ENCODE measurements around the gene FSTL4. TPM values are rescaled to one million over a fixed set of nuclear protein-coding genes. Genes with fewer than 3 reads are reported as not detected.

Gene FSTL4
- total and polyA plus RNA-seq, 12 donors, result 0.48 to 5.2 (median 2.3) TPM

DNA sequence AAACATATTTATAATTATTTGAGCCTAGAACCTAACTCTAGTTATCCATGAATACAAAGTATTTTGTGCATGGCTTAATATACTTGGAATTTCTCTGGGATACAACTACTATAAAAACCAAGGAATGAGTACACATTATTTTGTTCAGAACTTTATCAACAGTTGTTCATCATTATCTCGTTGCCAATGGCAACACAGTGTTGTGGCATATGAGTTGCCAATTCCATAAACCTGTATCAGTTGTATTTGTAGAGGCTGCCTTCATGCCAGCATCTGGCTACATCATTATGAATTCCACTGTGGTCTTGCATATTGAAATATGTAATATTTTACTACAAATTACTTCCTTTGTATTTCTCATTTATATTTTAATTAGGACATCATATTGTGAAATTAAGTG, 250.4 kb downstream of the FSTL4 start:
- WGBS, 4 donors, result 71 to 85% (median 80%) methylated on average over 1 of the region's 1 CpG

GRCh38 chr5:133360693-133361472, 251.5 kb downstream of the FSTL4 start:
- H3K27ac ChIP-seq, result no peak overlapping the region
- H3K36me3 ChIP-seq (replicated peaks in 1 of 2), result no peaks in the 10 kb centered on the region
- DNase-seq, result no peak
- peaks cover 0 to 4% of the 10 kb centered on the region in 2 donors for H3K4me1 ChIP-seq (replicated peaks in 1 of 2)
- 65 to 77% (median 75%) methylated on average over 18 of the region's 18 CpGs for WGBS, 4 donors
- H3K27me3 ChIP-seq, result no peaks in the 10 kb centered on the region
- H3K4me3 ChIP-seq, result no peak overlapping the region
- TF ChIP-seq CTCF (IDR thresholded peaks at IDR 0.05) (no peak), POLR2A (IDR thresholded peaks at IDR 0.05) (no peak)
- no peaks in the 10 kb centered on the region for H3K9me3 ChIP-seq (replicated peaks in 1 of 3)
- intact Hi-C loops (cut with DNase I), result no loop called here

More for the DNA sequence above, 250.4 kb downstream of the FSTL4 start:
- DNase-seq, result no peak
- no peak for TF ChIP-seq POLR2A (IDR thresholded peaks at IDR 0.05)
- no peak for TF ChIP-seq CTCF (IDR thresholded peaks at IDR 0.05)
- Histone ChIP-seq H3K4me3 (no peak overlapping the region), H3K36me3 (replicated peaks in 1 of 2) (no peaks in the 10 kb centered on the region), H3K27me3 (no peaks in the 10 kb centered on the region), H3K27ac (no peak overlapping the region), H3K4me1 (replicated peaks in 1 of 2) (peaks cover 0 to 4% of the 10 kb centered on the region in 2 donors), H3K9me3 (replicated peaks in 1 of 3) (no peaks in the 10 kb centered on the region)
- intact Hi-C loops (cut with DNase I), result no loop called here

DNA sequence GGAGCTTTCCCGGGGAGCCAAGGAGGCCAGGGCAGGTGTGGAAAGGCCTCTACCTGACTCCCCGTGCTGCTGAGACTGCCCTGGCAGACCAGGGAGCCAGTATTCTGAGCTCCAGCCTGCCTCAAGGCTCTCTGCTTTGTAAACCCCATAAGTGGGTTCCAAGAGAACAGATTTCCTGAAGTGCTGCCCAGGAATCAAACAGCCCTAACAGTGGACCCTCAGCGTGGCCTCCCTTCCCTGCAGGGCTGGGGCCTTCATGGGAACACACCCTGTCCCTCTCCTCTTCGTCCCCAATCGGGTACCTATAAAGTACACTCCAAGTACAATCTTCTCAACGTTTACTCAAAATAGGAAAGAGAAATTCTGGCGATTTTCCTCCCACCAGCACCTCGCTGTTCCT, 252.5 kb downstream of the FSTL4 start:
- Histone ChIP-seq H3K9me3 (replicated peaks in 1 of 3) (no peaks in the 10 kb centered on the region), H3K36me3 (replicated peaks in 1 of 2) (no peaks in the 10 kb centered on the region), H3K27me3 (no peaks in the 10 kb centered on the region), H3K4me3 (no peak overlapping the region), H3K27ac (no peak overlapping the region), H3K4me1 (replicated peaks in 1 of 2) (peaks cover 0 to 4% of the 10 kb centered on the region in 2 donors)
- no peak for DNase-seq
- 73 to 84% (median 76%) methylated on average over 8 of the region's 8 CpGs for WGBS, 4 donors
- TF ChIP-seq POLR2A (IDR thresholded peaks at IDR 0.05) (no peak), CTCF (IDR thresholded peaks at IDR 0.05) (no peak)
- intact Hi-C loops (cut with DNase I), result no loop called here

DNA sequence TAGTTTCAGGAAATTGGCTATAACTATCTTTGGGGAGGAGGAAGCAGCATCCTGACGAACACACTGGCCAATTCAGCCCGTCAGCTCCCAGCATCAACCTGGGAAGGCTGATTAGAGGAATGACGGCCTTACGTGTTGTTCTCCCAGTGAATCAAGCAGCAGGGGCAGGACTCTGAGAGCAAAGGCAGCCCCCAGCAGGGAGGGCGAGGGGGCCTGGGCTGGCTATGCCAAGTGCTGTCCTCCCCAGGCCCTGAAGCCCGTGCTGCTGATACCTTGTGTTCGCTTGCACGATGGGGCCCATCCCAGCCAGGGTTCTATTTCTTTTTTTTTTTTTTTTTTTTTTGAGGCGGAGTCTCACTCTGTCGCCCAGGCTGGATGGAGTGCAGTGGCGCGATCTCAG, 254.1 kb downstream of the FSTL4 start:
- intact Hi-C loops (cut with DNase I), result no loop called here
- Histone ChIP-seq H3K36me3 (replicated peaks in 1 of 2) (no peaks in the 10 kb centered on the region), H3K4me1 (replicated peaks in 1 of 2) (peaks cover 0 to 4% of the 10 kb centered on the region in 2 donors), H3K9me3 (replicated peaks in 1 of 3) (no peaks in the 10 kb centered on the region), H3K27ac (no peak overlapping the region), H3K4me3 (no peak overlapping the region), H3K27me3 (no peaks in the 10 kb centered on the region)
- DNase-seq, result no peak
- WGBS, 4 donors, result 88 to 99% (median 94%) methylated on average over 11 to 12 of the region's 12 CpGs
- no peak for TF ChIP-seq CTCF (IDR thresholded peaks at IDR 0.05)
- TF ChIP-seq POLR2A (IDR thresholded peaks at IDR 0.05), result no peak
